HG03521 (cell line): ENCODE measurements around the gene FLG2.
"Not testable (repeated sequence)": the region's sequence is repeated elsewhere in the genome, so short reads cannot be mapped to it uniquely, and the experiment has no call there.

Experiments
- ATAC-seq: cut with Tn5 transposase; IDR thresholded peaks from one replicate; pipeline ENCODE4 v1.9.1; 2021; ENCODE audit warnings: mild to moderate bottlenecking, moderate library complexity; ENCODE audit not compliant: unreplicated experiment

The FLG2 gene

GRCh38 chr1:152313319-152313801 is 46.4 kb downstream of the FLG2 start:
- no peak for ATAC-seq

- not testable (repeated sequence) for ATAC-seq
Measured at GRCh38 chr1:152312169-152312568, 47.6 kb downstream of the FLG2 start.

DNA sequence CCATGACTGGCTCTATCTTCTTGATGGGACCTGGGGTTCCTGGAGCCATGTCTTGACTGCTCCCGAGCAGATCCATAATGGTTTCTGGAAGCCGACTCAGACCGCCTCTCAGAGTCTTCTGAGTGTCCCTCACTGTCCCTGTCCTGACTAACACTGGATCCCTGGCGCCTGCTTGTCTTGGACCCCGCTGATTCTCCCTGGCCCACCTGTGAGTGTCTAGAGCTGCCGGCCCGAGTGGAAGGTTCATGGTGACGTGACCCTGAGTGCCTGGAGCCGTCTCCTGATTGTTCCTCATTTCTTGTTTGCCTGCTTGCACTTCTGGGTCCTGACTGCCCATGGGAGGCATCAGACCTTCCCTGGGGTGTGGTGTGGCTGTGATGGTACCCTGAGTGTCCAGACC is 49.9 kb downstream of the FLG2 start:
- no peak for ATAC-seq

DNA sequence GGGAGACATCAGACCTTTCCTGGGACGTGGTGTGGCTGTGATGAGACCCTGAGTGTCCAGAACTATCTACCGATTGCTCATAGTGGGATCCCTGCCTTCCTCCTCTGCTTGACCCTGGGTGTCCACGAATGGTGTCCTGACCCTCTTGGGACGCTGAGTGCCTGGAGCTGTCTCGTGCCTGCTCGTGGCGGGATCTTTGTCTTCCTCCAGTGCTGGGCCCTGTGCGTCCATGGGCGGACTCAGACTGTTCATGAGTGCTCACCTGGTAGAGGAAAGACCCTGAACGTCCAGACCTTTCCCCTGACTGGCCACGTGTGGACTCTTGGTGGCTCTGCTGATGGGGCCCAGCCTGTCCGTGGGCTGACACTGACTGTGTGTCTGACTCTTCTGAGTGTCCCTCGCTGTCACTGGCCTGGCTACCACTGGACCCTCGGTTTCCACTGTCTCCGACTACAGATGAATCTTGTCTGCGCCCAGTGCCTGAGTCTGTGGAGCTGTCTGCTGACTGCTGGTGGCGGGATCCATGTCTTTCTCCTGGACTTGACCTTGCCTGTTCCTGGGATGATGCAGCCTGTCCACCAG is 50.4 kb downstream of the FLG2 start:
- ATAC-seq = not testable (repeated sequence)

DNA sequence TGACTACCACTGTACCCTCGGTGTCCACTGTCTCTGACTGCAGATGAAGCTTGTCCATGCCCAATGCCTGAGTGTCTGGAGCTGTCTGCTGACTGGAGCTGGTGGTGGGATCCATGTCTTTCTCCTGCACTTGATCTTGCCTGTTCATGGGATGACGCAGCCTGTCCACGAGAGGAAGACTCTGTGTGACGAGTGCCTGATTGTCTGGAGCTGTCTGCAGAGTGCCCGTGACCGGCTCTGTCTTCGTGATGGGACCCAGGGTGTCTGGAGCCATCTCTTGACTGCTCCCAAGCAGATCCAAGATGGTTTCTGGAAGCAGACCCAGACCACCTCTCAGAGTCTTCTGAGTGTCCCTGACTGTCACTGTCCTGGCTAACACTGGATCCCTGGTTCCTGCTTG is 51.0 kb downstream of the FLG2 start:
- ATAC-seq = not testable (repeated sequence)

DNA sequence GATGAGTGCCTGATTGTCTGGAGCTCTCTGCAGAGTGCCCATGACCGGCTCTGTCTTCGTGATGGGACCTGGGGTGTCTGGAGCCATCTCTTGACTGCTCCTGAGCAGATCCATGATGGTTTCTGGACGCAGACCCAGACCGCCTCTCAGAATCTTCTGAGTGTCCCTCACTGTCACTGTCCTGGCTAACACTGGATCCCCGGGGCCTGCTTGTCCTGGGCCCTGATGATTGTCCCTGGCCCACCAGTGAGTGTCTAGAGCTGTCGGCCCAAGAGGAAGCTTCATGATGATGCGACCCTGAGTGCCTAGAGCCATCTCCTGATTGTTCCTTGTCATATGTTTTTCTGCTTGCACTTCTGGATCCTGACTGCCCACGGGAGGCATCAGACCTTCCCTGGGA is 51.8 kb downstream of the FLG2 start:
- ATAC-seq = not testable (repeated sequence)

GRCh38 chr1:152306123-152306522 is 53.7 kb downstream of the FLG2 start:
- ATAC-seq = not testable (repeated sequence)

DNA sequence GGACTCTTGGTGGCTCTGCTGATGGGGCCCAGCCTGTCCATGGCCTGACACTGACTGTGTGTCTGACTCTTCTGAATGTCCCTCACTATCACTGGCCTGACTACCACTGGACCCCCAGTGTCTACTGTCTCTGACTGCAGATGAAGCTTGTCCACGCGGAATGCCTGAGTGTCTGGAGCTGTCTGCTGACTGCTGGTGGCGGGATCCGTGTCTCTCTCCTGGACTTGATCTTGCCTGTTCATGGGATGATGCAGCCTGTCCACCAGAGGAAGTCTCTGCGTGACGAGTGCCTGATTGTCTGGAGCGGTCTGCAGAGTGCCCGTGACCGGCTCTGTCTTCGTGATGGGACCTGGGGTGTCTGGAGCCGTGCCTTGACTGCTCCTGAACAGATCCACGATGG is 55.0 kb downstream of the FLG2 start:
- not testable (repeated sequence) for ATAC-seq

- ATAC-seq = not testable (repeated sequence)
Measured at GRCh38 chr1:152303139-152303872, 56.5 kb downstream of the FLG2 start.
